HL-60 (cell line): ENCODE results near the gene KMT2C.

Experiments used
- DNase-seq, 2 experiments: peaks; one replicate each; pipeline ENCODE4 v3.0.0-alpha.2; 2010 to 2020; ENCODE audit warnings: low read depth in 1 of 2, low spot score in 1 of 2
- H3K27ac ChIP-seq: fragments of 250-450 bp; sonication (Bioruptor Pico); replicated peaks from 2 replicates; pipeline ENCODE4 v1.5.1; 2020; ENCODE audit warnings: mild to moderate bottlenecking, moderate library complexity
- H3K27me3 ChIP-seq: fragments of 250-450 bp; sonication (Bioruptor Pico); 2 replicates; pipeline ENCODE4 v1.5.1; 2021; ENCODE audit warnings: mild to moderate bottlenecking, moderate library complexity; ENCODE audit not compliant: insufficient read depth, poor library complexity, severe bottlenecking
- H3K4me3 ChIP-seq: replicated peaks from 2 replicates; pipeline ENCODE4 v1.5.1; 2011; ENCODE audit warnings: mild to moderate bottlenecking, control low read depth, low read length; ENCODE audit not compliant: insufficient read depth
- GABPA ChIP-seq: IDR thresholded peaks from 2 replicates; pipeline ENCODE4 v1.6.1; 2012; ENCODE audit warnings: low read depth
- POLR2AphosphoS5 ChIP-seq: IDR thresholded peaks from 2 replicates; pipeline ENCODE4 v1.6.1; 2012; ENCODE audit warnings: low read depth
- REST ChIP-seq: IDR thresholded peaks from 2 replicates; pipeline ENCODE4 v1.6.1; 2012; ENCODE audit warnings: low read depth; ENCODE audit not compliant: insufficient replicate concordance
- SPI1 ChIP-seq: IDR thresholded peaks from 2 replicates; pipeline ENCODE4 v1.6.1; 2012; ENCODE audit warnings: low read depth, mild to moderate bottlenecking, borderline replicate concordance
- TF ChIP-seq, protein P1 (sequence below): IDR thresholded peaks from one replicate; pipeline ENCODE4 v1.5.1; 2011; ENCODE audit warnings: low read length, control low read depth, inconsistent platforms; ENCODE audit not compliant: insufficient read depth

KMT2C gene

DNA sequence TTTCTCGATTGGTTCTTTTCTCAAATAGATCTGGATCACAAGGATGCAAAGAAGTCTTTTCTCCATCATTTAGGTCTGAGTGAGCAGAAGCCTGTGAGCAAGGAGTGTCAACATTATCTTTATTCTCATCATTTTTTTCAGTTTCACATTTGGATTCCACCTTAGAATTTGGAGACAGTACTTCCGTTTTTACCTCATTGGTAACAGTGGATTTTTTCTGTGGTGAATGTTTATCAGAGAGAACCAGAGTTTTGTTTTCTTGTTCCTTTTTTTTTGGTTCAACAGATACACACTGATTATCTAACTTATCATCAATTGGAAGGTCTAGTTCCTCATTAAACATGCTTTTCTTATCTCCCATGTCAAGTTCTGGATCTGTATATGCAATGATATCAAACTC is 259.0 kb downstream of the KMT2C start:
- Histone ChIP-seq H3K27ac (no peak overlapping the region), H3K4me3 (no peak overlapping the region), H3K27me3 (no peaks in the 10 kb centered on the region)
- TF ChIP-seq REST: no peak
- no peak for DNase-seq

- DNase-seq: no peak
- TF ChIP-seq REST (no peak), GABPA (no peak)
- TF ChIP-seq, protein P1, sequence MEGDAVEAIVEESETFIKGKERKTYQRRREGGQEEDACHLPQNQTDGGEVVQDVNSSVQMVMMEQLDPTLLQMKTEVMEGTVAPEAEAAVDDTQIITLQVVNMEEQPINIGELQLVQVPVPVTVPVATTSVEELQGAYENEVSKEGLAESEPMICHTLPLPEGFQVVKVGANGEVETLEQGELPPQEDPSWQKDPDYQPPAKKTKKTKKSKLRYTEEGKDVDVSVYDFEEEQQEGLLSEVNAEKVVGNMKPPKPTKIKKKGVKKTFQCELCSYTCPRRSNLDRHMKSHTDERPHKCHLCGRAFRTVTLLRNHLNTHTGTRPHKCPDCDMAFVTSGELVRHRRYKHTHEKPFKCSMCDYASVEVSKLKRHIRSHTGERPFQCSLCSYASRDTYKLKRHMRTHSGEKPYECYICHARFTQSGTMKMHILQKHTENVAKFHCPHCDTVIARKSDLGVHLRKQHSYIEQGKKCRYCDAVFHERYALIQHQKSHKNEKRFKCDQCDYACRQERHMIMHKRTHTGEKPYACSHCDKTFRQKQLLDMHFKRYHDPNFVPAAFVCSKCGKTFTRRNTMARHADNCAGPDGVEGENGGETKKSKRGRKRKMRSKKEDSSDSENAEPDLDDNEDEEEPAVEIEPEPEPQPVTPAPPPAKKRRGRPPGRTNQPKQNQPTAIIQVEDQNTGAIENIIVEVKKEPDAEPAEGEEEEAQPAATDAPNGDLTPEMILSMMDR: no peak
- Histone ChIP-seq H3K4me3 (no peak overlapping the region), H3K27ac (no peak overlapping the region), H3K27me3 (no peaks in the 10 kb centered on the region)
Measured at GRCh38 chr7:152173372-152174070, 262.3 kb downstream of the KMT2C start.

- DNase-seq: no peak
- H3K27ac ChIP-seq: no peak overlapping the region
- no peak overlapping the region for H3K4me3 ChIP-seq
- H3K27me3 ChIP-seq: no peaks in the 10 kb centered on the region
- TF ChIP-seq POLR2AphosphoS5 (no peak), GABPA (no peak), REST (no peak), SPI1 (no peak)
- TF ChIP-seq, protein P1: no peak
Measured at GRCh38 chr7:152162287-152162686, 273.5 kb downstream of the KMT2C start.
